Prostate gland (tissue), 2 donors: ENCODE measurements around the gene TMEM14B. TPM values are rescaled to one million over a fixed set of nuclear protein-coding genes. Genes with fewer than 3 reads are reported as not detected.

Experiments
- DNase-seq: peaks from one replicate; pipeline ENCODE4 v3.0.0-alpha.2; 2019; ENCODE audit warnings: low spot score
- H3K27ac ChIP-seq, 2 donors: fragments of 200-600 bp; sonication (generic); 2 replicates each; pipeline ENCODE4 v1.5.1; 2017 to 2019
- H3K27me3 ChIP-seq: fragments of 200-600 bp; sonication (generic); replicated peaks from 2 replicates; pipeline ENCODE4 v1.5.1; 2019; ENCODE audit not compliant: insufficient read depth
- H3K36me3 ChIP-seq, 2 donors: fragments of 200-600 bp; sonication (generic); 1 replicate in 1 of 2; 2 replicates in 1 of 2; pipeline versions ENCODE4 v1.5.1 to v1.8.1; 2017 to 2019
- H3K4me1 ChIP-seq: fragments of 200-600 bp; sonication (generic); replicated peaks from 2 replicates; pipeline ENCODE4 v1.5.1; 2019
- H3K4me3 ChIP-seq, 2 donors: fragments of 200-600 bp; sonication (generic); 2 replicates each; pipeline ENCODE4 v1.5.1; 2017 to 2019
- H3K9me3 ChIP-seq: fragments of 200-600 bp; sonication (generic); 2 replicates; pipeline ENCODE4 v1.5.1; 2017
- CTCF ChIP-seq, 4 experiments: fragments of 200-600 bp in 2 of 4; fragments of 450-650 bp in 2 of 4; sonication (generic) in 2 of 4; IDR thresholded peaks; 1 replicate in 3 of 4; 2 replicates in 1 of 4; pipeline ENCODE4 v1.5.1; 2016 to 2019; ENCODE audit warnings: antibody characterized with exemption in 4 of 4, mild to moderate bottlenecking in 2 of 4, moderate library complexity in 2 of 4
- POLR2A ChIP-seq: fragments of 450-650 bp; IDR thresholded peaks from one replicate; pipeline ENCODE4 v1.6.1; 2016; ENCODE audit warnings: antibody characterized with exemption, mild to moderate bottlenecking
- POLR2AphosphoS5 ChIP-seq: sonication (generic); formaldehyde crosslinking; IDR thresholded peaks from one replicate; pipeline ENCODE4 v1.6.1; 2017; ENCODE audit warnings: antibody characterized with exemption
- WGBS: methylation state at CpG from one replicate; pipeline ENCODE4 v1.1.5; 2018; 5-methylcytosine and 5-hydroxymethylcytosine counted together
- intact Hi-C: fragments of 100-400 bp; cut with DNase I; formaldehyde crosslinking; loops from one replicate; pipeline ENCODE4 v1.14.2; 2022
- total RNA-seq, 2 donors: library from RNA; depleted of rRNA; stranded (reverse); fragments of >200 nt; gene quantifications; one replicate each; pipeline ENCODE4 v1.1.0, GENCODE V29; 2016

The TMEM14B gene
- total RNA-seq, 2 donors from 2014 or later: 81.1 to 165 TPM

DNA sequence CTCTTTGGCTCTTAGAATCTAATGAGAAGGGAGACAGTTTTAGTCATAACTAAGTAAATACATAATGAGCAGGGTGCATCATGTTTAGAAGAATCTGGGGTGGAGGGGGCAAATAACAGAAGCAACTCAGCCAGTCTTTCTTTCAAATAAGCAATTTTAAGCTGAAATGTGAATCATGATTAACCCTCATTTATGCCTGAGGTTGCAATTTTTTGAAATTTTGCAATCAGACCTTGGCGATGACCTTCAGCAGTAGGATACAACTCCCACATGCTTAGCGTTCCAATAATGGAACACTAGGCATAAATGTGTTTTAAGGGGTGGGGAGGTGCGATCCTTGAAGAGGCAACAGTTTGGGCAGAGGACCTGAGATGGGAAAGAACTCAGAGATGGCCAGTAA is 30.6 kb downstream of the TMEM14B start:
- Histone ChIP-seq H3K4me1 (no peaks in the 10 kb centered on the region), H3K4me3 (no peak overlapping the region), H3K27me3 (no peaks in the 10 kb centered on the region), H3K9me3 (no peaks in the 10 kb centered on the region), H3K27ac (no peak overlapping the region), H3K36me3 (peaks cover 0 to 3% of the 10 kb centered on the region in 2 donors)
- intact Hi-C loops: no loop called here
- 89% methylated on average over 3 of the region's 3 CpGs for WGBS
- TF ChIP-seq POLR2AphosphoS5: no peak
- TF ChIP-seq POLR2A: no peak
- TF ChIP-seq CTCF (IDR thresholded peaks at IDR 0.05): no peak
- no peak for DNase-seq

DNA sequence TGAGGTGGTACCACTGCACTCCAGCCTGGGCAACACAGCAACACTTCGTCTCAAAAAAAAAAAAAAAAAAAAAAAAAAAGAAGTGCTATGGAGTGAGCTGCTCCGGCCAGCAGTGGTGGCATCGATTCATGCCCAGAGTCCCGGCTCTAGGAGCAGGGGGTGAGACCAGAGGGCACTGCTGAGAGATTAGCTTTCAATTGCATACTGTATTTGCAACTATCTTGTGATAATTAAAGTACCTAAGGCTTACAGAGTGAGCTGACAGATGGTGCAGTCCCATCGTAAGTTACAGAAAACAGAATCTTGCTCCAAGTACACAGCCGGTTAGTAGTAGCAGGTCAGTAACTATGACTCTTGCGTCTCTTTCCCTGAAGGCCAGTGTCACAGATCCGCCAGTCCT is 31.5 kb downstream of the TMEM14B start:
- TF ChIP-seq POLR2AphosphoS5 (no peak), POLR2A (no peak), CTCF (IDR thresholded peaks at IDR 0.05) (no peak)
- intact Hi-C loops: no loop called here
- no peak overlapping the region for H3K4me3 ChIP-seq
- peaks cover 0 to 3% of the 10 kb centered on the region in 2 donors for H3K36me3 ChIP-seq
- no peaks in the 10 kb centered on the region for H3K9me3 ChIP-seq
- H3K27ac ChIP-seq: no peak overlapping the region
- WGBS: 96% methylated on average over 8 of the region's 8 CpGs
- H3K4me1 ChIP-seq: no peaks in the 10 kb centered on the region
- no peak for DNase-seq
- no peaks in the 10 kb centered on the region for H3K27me3 ChIP-seq

- no peaks in the 10 kb centered on the region for H3K4me1 ChIP-seq
- H3K4me3 ChIP-seq: no peak overlapping the region
- no peak overlapping the region for H3K27ac ChIP-seq
- no peaks in the 10 kb centered on the region for H3K36me3 ChIP-seq
- DNase-seq: no peak
- intact Hi-C loops: no loop called here
- no peak for TF ChIP-seq POLR2A
- no peaks in the 10 kb centered on the region for H3K9me3 ChIP-seq
- no peaks in the 10 kb centered on the region for H3K27me3 ChIP-seq
- 98% methylated on average over 5 of the region's 5 CpGs for WGBS
Observed at GRCh38 chr6:10791673-10792072, 44.1 kb downstream of the TMEM14B start.

- Histone ChIP-seq H3K4me3 (no peak overlapping the region), H3K9me3 (no peaks in the 10 kb centered on the region), H3K27ac (no peak overlapping the region), H3K4me1 (no peaks in the 10 kb centered on the region), H3K27me3 (no peaks in the 10 kb centered on the region), H3K36me3 (no peaks in the 10 kb centered on the region)
- intact Hi-C loops: no loop called here
- no peak for TF ChIP-seq POLR2A
- no peak for TF ChIP-seq POLR2AphosphoS5
- TF ChIP-seq CTCF (IDR thresholded peaks at IDR 0.05): no peak
- DNase-seq: no peak
- WGBS: 88% methylated on average over 5 of the region's 5 CpGs
Observed at GRCh38 chr6:10792101-10792500, 44.5 kb downstream of the TMEM14B start.

DNA sequence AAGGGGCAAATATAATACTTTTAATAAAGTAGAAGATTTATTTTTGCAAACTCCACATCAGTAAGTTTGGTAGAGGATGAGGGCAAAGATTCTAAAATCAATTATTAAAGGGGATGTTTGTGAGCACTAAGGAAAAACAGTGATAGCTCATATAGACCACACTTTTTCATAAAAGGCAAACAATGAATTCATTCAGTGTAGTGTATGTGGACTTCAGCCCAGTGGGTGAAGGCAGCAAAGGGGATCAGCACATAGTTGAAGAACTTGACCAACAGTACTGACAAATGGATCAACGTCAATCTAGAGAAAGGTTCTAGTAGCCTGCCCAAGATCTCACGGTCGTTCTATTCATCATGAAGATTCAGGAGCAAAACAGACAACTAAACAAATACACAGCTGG is 45.4 kb downstream of the TMEM14B start:
- 90% methylated on average over 3 of the region's 3 CpGs for WGBS
- intact Hi-C loops: no loop called here

More for the DNA sequence above, 45.4 kb downstream of the TMEM14B start:
- TF ChIP-seq POLR2A: no peak
- TF ChIP-seq POLR2AphosphoS5: no peak
- no peak for TF ChIP-seq CTCF (IDR thresholded peaks at IDR 0.05)
- no peaks in the 10 kb centered on the region for H3K27me3 ChIP-seq
- no peaks in the 10 kb centered on the region for H3K4me1 ChIP-seq
- H3K36me3 ChIP-seq: no peaks in the 10 kb centered on the region
- H3K27ac ChIP-seq: no peak overlapping the region
- no peaks in the 10 kb centered on the region for H3K9me3 ChIP-seq
- no peak overlapping the region for H3K4me3 ChIP-seq
- no peak for DNase-seq
